DND-41 (cell line): ENCODE data around the gene ABHD17B.

Experiments used
- ATAC-seq: fragments of 200-7000 bp; cut with Tn5 transposase; 3 replicates; pipeline ENCODE4 v1.9.1; 2021; ENCODE audit warnings: low read depth; ENCODE audit not compliant: insufficient read depth
- DNase-seq: peaks from one replicate; pipeline ENCODE4 v3.0.0-alpha.2; 2020
- H2AFZ ChIP-seq: 2 replicates; pipeline ENCODE4 v1.6.0; 2012; ENCODE audit warnings: low read depth, low read length
- H3K27ac ChIP-seq: 2 replicates; pipeline ENCODE4 v1.5.1; 2012; ENCODE audit warnings: low read length, inconsistent platforms
- H3K27me3 ChIP-seq: fragments of 200-600 bp; sonication (generic); 2 replicates; pipeline ENCODE4 v1.6.0; 2012; ENCODE audit warnings: low read length, mild to moderate bottlenecking, inconsistent platforms; ENCODE audit not compliant: insufficient read depth, poor library complexity
- H3K36me3 ChIP-seq: 2 replicates; pipeline ENCODE4 v1.5.1; 2012; ENCODE audit warnings: low read length, inconsistent platforms; ENCODE audit not compliant: insufficient read depth
- H3K4me1 ChIP-seq: 2 replicates; pipeline ENCODE4 v1.5.1; 2012; ENCODE audit warnings: mild to moderate bottlenecking, low read length; ENCODE audit not compliant: insufficient read depth
- H3K4me2 ChIP-seq: 2 replicates; pipeline ENCODE4 v1.6.0; 2012; ENCODE audit warnings: mild to moderate bottlenecking, moderate library complexity, low read length, inconsistent platforms; ENCODE audit not compliant: insufficient read depth
- H3K4me3 ChIP-seq, 2 experiments: fragments of 200-600 bp in 1 of 2; shearing (Covaris generic) in 1 of 2; 2 replicates each; pipeline ENCODE4 v1.5.1; 2012 to 2016; ENCODE audit warnings: inconsistent platforms in 2 of 2, low read length in 2 of 2, mild to moderate bottlenecking in 2 of 2, low read depth in 1 of 2, moderate library complexity in 1 of 2
- H3K79me2 ChIP-seq: 2 replicates; pipeline ENCODE4 v1.6.0; 2012; ENCODE audit warnings: low read length, inconsistent platforms; ENCODE audit not compliant: insufficient read depth
- H3K9ac ChIP-seq: 2 replicates; pipeline ENCODE4 v1.6.0; 2012; ENCODE audit warnings: low read depth, mild to moderate bottlenecking, inconsistent platforms, low read length, moderate library complexity
- H3K9me3 ChIP-seq: 2 replicates; pipeline ENCODE4 v1.5.1; 2012; ENCODE audit warnings: low read length, moderate library complexity, mild to moderate bottlenecking, inconsistent platforms; ENCODE audit not compliant: insufficient read depth, severe bottlenecking
- H4K20me1 ChIP-seq: 2 replicates; pipeline ENCODE4 v1.6.0; 2012; ENCODE audit warnings: low read length; ENCODE audit not compliant: insufficient read depth
- EZH2 ChIP-seq: IDR thresholded peaks from 3 replicates; pipeline ENCODE4 v1.6.1; 2012; ENCODE audit warnings: borderline replicate concordance, low read depth, mild to moderate bottlenecking, moderate library complexity, low read length, inconsistent platforms; ENCODE audit not compliant: severe bottlenecking
- TF ChIP-seq, protein P1 (sequence below): IDR thresholded peaks from 2 replicates; pipeline ENCODE4 v1.5.1; 2012; ENCODE audit warnings: borderline replicate concordance, low read length, moderate library complexity, mild to moderate bottlenecking; ENCODE audit not compliant: poor library complexity, severe bottlenecking; ENCODE audit errors: extremely low read depth

The ABHD17B gene

DNA sequence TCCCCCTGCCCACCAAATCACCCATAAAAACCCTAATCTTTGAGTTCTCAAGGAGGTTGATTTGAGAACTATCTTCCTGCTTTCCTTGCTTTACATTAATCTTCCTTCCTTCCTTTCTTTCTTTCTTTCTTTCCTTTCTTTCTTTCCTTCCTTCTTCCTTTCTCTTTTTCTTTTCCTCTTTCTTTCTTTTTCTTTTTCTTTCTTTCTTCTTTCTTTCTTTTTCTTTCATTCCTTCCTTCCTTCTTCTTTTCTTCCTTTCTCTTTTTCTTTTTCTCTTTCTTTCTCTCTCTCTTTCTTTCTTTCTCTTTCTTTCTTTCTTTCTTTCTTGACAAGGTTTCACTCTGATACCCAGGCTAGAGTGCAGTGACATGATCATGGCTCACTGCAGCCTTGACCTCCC, 75.4 kb downstream of the ABHD17B start:
- TF ChIP-seq, protein P1, sequence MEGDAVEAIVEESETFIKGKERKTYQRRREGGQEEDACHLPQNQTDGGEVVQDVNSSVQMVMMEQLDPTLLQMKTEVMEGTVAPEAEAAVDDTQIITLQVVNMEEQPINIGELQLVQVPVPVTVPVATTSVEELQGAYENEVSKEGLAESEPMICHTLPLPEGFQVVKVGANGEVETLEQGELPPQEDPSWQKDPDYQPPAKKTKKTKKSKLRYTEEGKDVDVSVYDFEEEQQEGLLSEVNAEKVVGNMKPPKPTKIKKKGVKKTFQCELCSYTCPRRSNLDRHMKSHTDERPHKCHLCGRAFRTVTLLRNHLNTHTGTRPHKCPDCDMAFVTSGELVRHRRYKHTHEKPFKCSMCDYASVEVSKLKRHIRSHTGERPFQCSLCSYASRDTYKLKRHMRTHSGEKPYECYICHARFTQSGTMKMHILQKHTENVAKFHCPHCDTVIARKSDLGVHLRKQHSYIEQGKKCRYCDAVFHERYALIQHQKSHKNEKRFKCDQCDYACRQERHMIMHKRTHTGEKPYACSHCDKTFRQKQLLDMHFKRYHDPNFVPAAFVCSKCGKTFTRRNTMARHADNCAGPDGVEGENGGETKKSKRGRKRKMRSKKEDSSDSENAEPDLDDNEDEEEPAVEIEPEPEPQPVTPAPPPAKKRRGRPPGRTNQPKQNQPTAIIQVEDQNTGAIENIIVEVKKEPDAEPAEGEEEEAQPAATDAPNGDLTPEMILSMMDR: no peak
- TF ChIP-seq EZH2: no peak
- no peak overlapping the region for H3K27ac ChIP-seq
- no peaks in the 10 kb centered on the region for H3K4me1 ChIP-seq
- H2AFZ ChIP-seq: no peak overlapping the region
- H3K9me3 ChIP-seq: no peaks in the 10 kb centered on the region
- no peaks in the 10 kb centered on the region for H3K36me3 ChIP-seq
- no peak overlapping the region for H3K4me2 ChIP-seq
- H3K79me2 ChIP-seq: no peaks in the 10 kb centered on the region
- ATAC-seq (no peak), DNase-seq (no peak)
- H3K9ac ChIP-seq: no peak overlapping the region
- no peak overlapping the region for H3K4me3 ChIP-seq
- no peaks in the 10 kb centered on the region for H4K20me1 ChIP-seq
- no peaks in the 10 kb centered on the region for H3K27me3 ChIP-seq

DNA sequence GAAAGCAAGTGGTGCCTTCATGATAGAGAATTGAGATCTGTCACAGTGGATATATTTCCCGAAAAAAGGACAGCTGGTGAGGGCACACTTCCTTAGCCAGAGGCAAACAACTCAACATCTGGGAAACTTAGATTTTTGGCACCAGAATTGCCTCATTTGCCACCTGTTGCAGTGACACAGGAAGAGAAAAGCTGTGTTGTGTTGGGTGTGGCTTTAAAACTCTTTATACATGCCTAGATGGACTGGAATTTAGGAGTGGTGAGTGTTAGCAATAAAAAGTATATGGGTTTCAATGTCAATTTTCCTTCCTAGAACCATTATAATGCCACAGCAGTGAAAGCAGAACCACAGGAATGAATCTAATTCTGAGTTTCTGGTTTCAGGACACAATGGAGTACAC, 80.1 kb downstream of the ABHD17B start:
- no peak overlapping the region for H3K4me3 ChIP-seq
- H3K27me3 ChIP-seq: no peaks in the 10 kb centered on the region
- no peaks in the 10 kb centered on the region for H3K36me3 ChIP-seq
- no peak for ATAC-seq
- H2AFZ ChIP-seq: no peak overlapping the region
- no peaks in the 10 kb centered on the region for H4K20me1 ChIP-seq
- no peaks in the 10 kb centered on the region for H3K9me3 ChIP-seq
- H3K79me2 ChIP-seq: no peaks in the 10 kb centered on the region
- no peak overlapping the region for H3K4me2 ChIP-seq
- H3K9ac ChIP-seq: no peak overlapping the region
- DNase-seq: no peak
- no peak overlapping the region for H3K27ac ChIP-seq
- no peaks in the 10 kb centered on the region for H3K4me1 ChIP-seq
- TF ChIP-seq EZH2: no peak
- TF ChIP-seq, protein P1: no peak

DNA sequence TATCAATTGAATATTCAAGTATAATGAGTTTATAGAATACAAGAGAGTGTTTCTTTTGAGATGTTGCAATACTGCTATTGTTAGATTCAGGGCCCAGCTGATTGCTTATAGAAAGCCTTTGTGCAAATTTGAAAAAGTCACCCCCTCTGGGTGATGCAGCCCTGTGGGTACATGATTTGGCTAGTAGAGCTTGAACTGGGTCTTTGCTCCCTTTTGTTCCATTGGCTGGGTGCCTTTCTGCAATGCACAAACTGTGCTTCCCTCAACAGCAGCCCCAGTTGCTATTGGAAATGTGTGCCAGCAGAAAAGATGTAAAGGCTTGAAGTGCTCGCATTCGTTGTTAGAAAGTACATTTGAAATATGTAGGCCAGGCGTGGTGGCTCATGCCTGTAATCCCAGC, 80.8 kb downstream of the ABHD17B start:
- Histone ChIP-seq H2AFZ (no peak overlapping the region), H3K4me3 (no peak overlapping the region), H3K4me2 (no peak overlapping the region), H3K79me2 (no peaks in the 10 kb centered on the region), H3K9me3 (no peaks in the 10 kb centered on the region), H3K27me3 (no peaks in the 10 kb centered on the region), H4K20me1 (no peaks in the 10 kb centered on the region), H3K27ac (no peak overlapping the region), H3K4me1 (no peaks in the 10 kb centered on the region), H3K9ac (no peak overlapping the region), H3K36me3 (no peaks in the 10 kb centered on the region)
- ATAC-seq (no peak), DNase-seq (no peak)
- no peak for TF ChIP-seq EZH2
- TF ChIP-seq, protein P1: no peak

DNA sequence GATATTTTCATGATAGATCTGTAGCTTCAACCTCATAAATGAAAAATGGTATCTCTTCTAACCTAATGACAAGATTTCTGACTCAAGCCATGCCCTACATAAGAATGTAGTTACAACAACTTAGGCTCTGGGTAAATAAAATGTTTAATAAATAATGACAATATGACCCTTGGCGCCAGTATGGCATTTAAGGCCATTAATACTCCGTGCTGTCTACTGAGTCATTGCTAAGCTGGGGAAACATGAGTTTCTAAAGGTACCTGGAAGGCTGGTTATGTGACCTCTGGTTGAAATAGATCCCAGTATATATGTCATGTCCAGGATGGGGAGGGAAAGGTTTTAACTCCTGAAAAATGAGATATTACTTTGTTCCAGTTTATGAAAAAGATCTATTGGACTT, 84.7 kb downstream of the ABHD17B start:
- ATAC-seq (no peak), DNase-seq (no peak)
- no peak overlapping the region for H3K4me2 ChIP-seq
- H3K36me3 ChIP-seq: no peaks in the 10 kb centered on the region
- no peak overlapping the region for H3K27ac ChIP-seq
- no peak overlapping the region for H3K4me3 ChIP-seq
- no peak overlapping the region for H2AFZ ChIP-seq
- peaks cover 25% of the 10 kb centered on the region for H3K4me1 ChIP-seq
- TF ChIP-seq, protein P1: no peak
- H3K27me3 ChIP-seq: no peaks in the 10 kb centered on the region
- no peaks in the 10 kb centered on the region for H3K79me2 ChIP-seq
- 0 out of 2 replicates have a peak, but pooled peaks cover 3% of the 10 kb centered on the region for H4K20me1 ChIP-seq
- H3K9ac ChIP-seq: no peak overlapping the region
- H3K9me3 ChIP-seq: no peaks in the 10 kb centered on the region
